Muscle layer of colon (tissue), 2 donors: Measurements from ENCODE around the gene RAB23.

Experiments used
- H3K27ac ChIP-seq: one replicate; pipeline ENCODE4 v1.7.0; 2013; ENCODE audit warnings: low read depth, mild to moderate bottlenecking, low read length, moderate library complexity
- H3K27me3 ChIP-seq, 2 donors: one replicate each; pipeline ENCODE4 v1.7.0; 2013; ENCODE audit warnings: low read length in 2 of 2, mild to moderate bottlenecking in 2 of 2; ENCODE audit not compliant: insufficient read depth in 2 of 2, control insufficient read depth in 1 of 2
- H3K36me3 ChIP-seq: one replicate; pipeline ENCODE4 v1.7.0; 2013; ENCODE audit warnings: mild to moderate bottlenecking, low read length; ENCODE audit not compliant: insufficient read depth
- H3K4me1 ChIP-seq: one replicate; pipeline ENCODE4 v1.7.0; 2013; ENCODE audit warnings: mild to moderate bottlenecking, low read length; ENCODE audit not compliant: insufficient read depth
- H3K4me3 ChIP-seq, 2 donors: one replicate each; pipeline ENCODE4 v1.7.0; 2013; ENCODE audit warnings: low read length in 2 of 2, low read depth in 1 of 2, mild to moderate bottlenecking in 1 of 2, moderate library complexity in 1 of 2
- H3K9ac ChIP-seq: one replicate; pipeline ENCODE4 v1.7.0; 2013; ENCODE audit warnings: low read length
- H3K9me3 ChIP-seq: one replicate; pipeline ENCODE4 v1.7.0; 2013; ENCODE audit warnings: mild to moderate bottlenecking, low read length
- donor health status: abdominal sarcoma.
- donor health status: Adenocarcinoma of cecum.

The RAB23 gene

GRCh38 chr6:57207141-57207540 lies 15.0 kb downstream of the RAB23 start:
- H3K27me3 ChIP-seq: no peaks in the 10 kb centered on the region
- peaks cover 5% of the 10 kb centered on the region for H3K36me3 ChIP-seq
- H3K4me3 ChIP-seq: no peak overlapping the region
- no peak overlapping the region for H3K9ac ChIP-seq
- peaks cover 46% of the 10 kb centered on the region for H3K4me1 ChIP-seq
- no peak overlapping the region for H3K27ac ChIP-seq
- no peaks in the 10 kb centered on the region for H3K9me3 ChIP-seq

- peak overlapping the region; percentile 56 for H3K27ac ChIP-seq
- peaks cover 5% of the 10 kb centered on the region for H3K36me3 ChIP-seq
- H3K9ac ChIP-seq: no peak overlapping the region
- no peaks in the 10 kb centered on the region for H3K9me3 ChIP-seq
- no peak overlapping the region for H3K4me3 ChIP-seq
- H3K4me1 ChIP-seq: peaks cover 49% of the 10 kb centered on the region
- no peaks in the 10 kb centered on the region for H3K27me3 ChIP-seq
These were observed 16.4 kb downstream of the RAB23 start for GRCh38 chr6:57205550-57206328.

- H3K36me3 ChIP-seq: no peaks in the 10 kb centered on the region
- H3K4me1 ChIP-seq: peaks cover 52% of the 10 kb centered on the region
- no peak overlapping the region for H3K4me3 ChIP-seq
- H3K9ac ChIP-seq: no peak overlapping the region
- no peaks in the 10 kb centered on the region for H3K27me3 ChIP-seq
- H3K9me3 ChIP-seq: no peaks in the 10 kb centered on the region
- H3K27ac ChIP-seq: no peak overlapping the region
These were observed 20.4 kb downstream of the RAB23 start for GRCh38 chr6:57201718-57202117.

- H3K4me1 ChIP-seq: peaks cover 42% of the 10 kb centered on the region
These were observed 23.0 kb downstream of the RAB23 start for GRCh38 chr6:57198926-57199636.

GRCh38 chr6:57195457-57195856 lies 26.6 kb downstream of the RAB23 start:
- Histone ChIP-seq H3K27me3 (no peaks in the 10 kb centered on the region), H3K4me1 (peaks cover 42% of the 10 kb centered on the region), H3K9ac (no peak overlapping the region), H3K4me3 (no peak overlapping the region), H3K27ac (no peak overlapping the region), H3K36me3 (peaks cover 27% of the 10 kb centered on the region), H3K9me3 (no peaks in the 10 kb centered on the region)

More at GRCh38 chr6:57198926-57199636, 23.0 kb downstream of the RAB23 start:
- H3K36me3 ChIP-seq: no peaks in the 10 kb centered on the region
- H3K9me3 ChIP-seq: no peaks in the 10 kb centered on the region
- H3K9ac ChIP-seq: no peak overlapping the region
- peak overlapping the region; percentile 47 for H3K27ac ChIP-seq
- no peaks in the 10 kb centered on the region for H3K27me3 ChIP-seq
- no peak overlapping the region for H3K4me3 ChIP-seq

- Histone ChIP-seq H3K4me3 (no peak overlapping the region), H3K9ac (no peak overlapping the region), H3K27ac (peak overlapping the region; percentile 4), H3K27me3 (no peaks in the 10 kb centered on the region), H3K9me3 (no peaks in the 10 kb centered on the region), H3K4me1 (peaks cover 31% of the 10 kb centered on the region), H3K36me3 (peaks cover 35% of the 10 kb centered on the region)
These were observed 28.9 kb downstream of the RAB23 start for GRCh38 chr6:57193177-57193576.

- Histone ChIP-seq H3K4me1 (peaks cover 25% of the 10 kb centered on the region), H3K4me3 (no peak overlapping the region), H3K27me3 (no peaks in the 10 kb centered on the region), H3K9ac (no peak overlapping the region), H3K9me3 (no peaks in the 10 kb centered on the region), H3K27ac (peak overlapping the region; percentile 40), H3K36me3 (peaks cover 43% of the 10 kb centered on the region)
These were observed 32.0 kb downstream of the RAB23 start for GRCh38 chr6:57190140-57190539.

GRCh38 chr6:57183336-57183735 lies 38.8 kb downstream of the RAB23 start:
- Histone ChIP-seq H3K27ac (no peak overlapping the region), H3K4me1 (peaks cover 31% of the 10 kb centered on the region), H3K9ac (no peak overlapping the region), H3K36me3 (peaks cover 46% of the 10 kb centered on the region), H3K9me3 (no peaks in the 10 kb centered on the region), H3K27me3 (no peaks in the 10 kb centered on the region), H3K4me3 (no peak overlapping the region)

GRCh38 chr6:57182017-57182432 lies 40.1 kb downstream of the RAB23 start:
- Histone ChIP-seq H3K9me3 (no peaks in the 10 kb centered on the region), H3K27ac (no peak overlapping the region), H3K4me3 (no peak overlapping the region), H3K36me3 (peaks cover 45% of the 10 kb centered on the region), H3K4me1 (peaks cover 38% of the 10 kb centered on the region), H3K27me3 (no peaks in the 10 kb centered on the region), H3K9ac (no peak overlapping the region)

GRCh38 chr6:57180596-57180995 lies 41.5 kb downstream of the RAB23 start:
- Histone ChIP-seq H3K9me3 (no peaks in the 10 kb centered on the region), H3K36me3 (peaks cover 41% of the 10 kb centered on the region), H3K27ac (peak overlapping the region; percentile 28), H3K4me3 (no peak overlapping the region), H3K9ac (no peak overlapping the region), H3K27me3 (no peaks in the 10 kb centered on the region), H3K4me1 (peaks cover 52% of the 10 kb centered on the region)

- peak overlapping the region in 1 of 2 donors; percentile 41 for H3K4me3 ChIP-seq
- peak overlapping the region; percentile 31 for H3K9ac ChIP-seq
- H3K27ac ChIP-seq: peak overlapping the region; percentile 85
- peaks cover 57% of the 10 kb centered on the region for H3K4me1 ChIP-seq
- peaks cover 13% of the 10 kb centered on the region for H3K36me3 ChIP-seq
- no peaks in the 10 kb centered on the region for H3K9me3 ChIP-seq
- H3K27me3 ChIP-seq: no peaks in the 10 kb centered on the region
These were observed 44.4 kb downstream of the RAB23 start for GRCh38 chr6:57177545-57178265.
